ENCODE results near the gene SGPP2.

The SGPP2 gene

DNA sequence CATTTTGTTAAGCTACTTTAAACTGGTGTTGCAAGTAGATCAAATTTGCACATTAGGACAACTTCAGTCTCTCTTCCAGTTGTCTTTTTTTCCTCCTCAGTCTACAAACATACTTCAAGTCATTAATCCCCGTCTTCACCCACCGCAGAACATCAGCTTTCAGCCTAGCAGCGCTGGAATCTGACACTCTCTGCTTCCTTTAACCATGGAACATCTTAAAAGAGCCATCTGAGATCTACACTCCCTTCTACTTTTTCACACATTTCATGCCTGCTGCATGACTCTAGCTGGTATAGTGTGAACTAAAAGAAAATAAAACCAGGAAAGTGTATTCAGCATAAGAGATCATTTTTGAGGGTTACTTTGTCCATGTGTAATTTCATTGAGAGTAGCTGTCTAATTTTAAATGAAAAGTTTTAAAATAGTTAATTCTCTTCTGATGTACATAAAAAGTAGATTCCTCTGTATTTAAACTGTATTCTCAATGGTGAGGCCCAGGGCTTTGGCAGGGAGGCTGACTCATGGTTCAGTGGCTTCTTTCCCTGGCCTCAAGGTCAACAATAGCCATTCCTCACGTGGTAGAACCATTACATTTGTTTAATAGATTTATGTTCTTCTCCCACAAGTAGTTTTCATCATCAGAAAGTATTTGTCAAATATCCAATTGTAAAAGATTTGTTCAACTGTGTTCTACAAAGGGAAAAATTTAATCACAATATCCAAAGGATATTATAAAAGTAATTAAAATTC is 16.5 kb downstream of the SGPP2 start:
- no peaks in the 10 kb centered on the region for H3K9me2 ChIP-seq (replicated peaks; ENCODE audit: control insufficient read depth, low read length)
- H3K36me3 ChIP-seq (ENCODE audit: control insufficient read depth, low read length) = no peaks in the 10 kb centered on the region
- no peaks in the 10 kb centered on the region for H3K27me3 ChIP-seq (ENCODE audit: control insufficient read depth, low read length)
- no peaks in the 10 kb centered on the region for H4K20me1 ChIP-seq (ENCODE audit: control insufficient read depth, insufficient read depth, low read depth, low read length)
- no peaks in the 10 kb centered on the region for H3K4me1 ChIP-seq (ENCODE audit: control insufficient read depth, low read length)
- no peaks in the 10 kb centered on the region for H3K79me2 ChIP-seq (ENCODE audit: control insufficient read depth, low read length)
- no peak overlapping the region for H3K4me2 ChIP-seq (ENCODE audit: low read length)
- no peaks in the 10 kb centered on the region for H3K9me3 ChIP-seq (ENCODE audit: control insufficient read depth, insufficient read depth, low read length)
- TF ChIP-seq, protein P1, sequence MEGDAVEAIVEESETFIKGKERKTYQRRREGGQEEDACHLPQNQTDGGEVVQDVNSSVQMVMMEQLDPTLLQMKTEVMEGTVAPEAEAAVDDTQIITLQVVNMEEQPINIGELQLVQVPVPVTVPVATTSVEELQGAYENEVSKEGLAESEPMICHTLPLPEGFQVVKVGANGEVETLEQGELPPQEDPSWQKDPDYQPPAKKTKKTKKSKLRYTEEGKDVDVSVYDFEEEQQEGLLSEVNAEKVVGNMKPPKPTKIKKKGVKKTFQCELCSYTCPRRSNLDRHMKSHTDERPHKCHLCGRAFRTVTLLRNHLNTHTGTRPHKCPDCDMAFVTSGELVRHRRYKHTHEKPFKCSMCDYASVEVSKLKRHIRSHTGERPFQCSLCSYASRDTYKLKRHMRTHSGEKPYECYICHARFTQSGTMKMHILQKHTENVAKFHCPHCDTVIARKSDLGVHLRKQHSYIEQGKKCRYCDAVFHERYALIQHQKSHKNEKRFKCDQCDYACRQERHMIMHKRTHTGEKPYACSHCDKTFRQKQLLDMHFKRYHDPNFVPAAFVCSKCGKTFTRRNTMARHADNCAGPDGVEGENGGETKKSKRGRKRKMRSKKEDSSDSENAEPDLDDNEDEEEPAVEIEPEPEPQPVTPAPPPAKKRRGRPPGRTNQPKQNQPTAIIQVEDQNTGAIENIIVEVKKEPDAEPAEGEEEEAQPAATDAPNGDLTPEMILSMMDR (IDR thresholded peaks at IDR 0.05; ENCODE audit: low read depth, low read length, poor library complexity, severe bottlenecking) = no peak
- no peak for TF ChIP-seq EZH2phosphoT487 (IDR thresholded peaks at IDR 0.05; ENCODE audit: borderline replicate concordance, low read length)
- H3F3A ChIP-seq (ENCODE audit: control insufficient read depth, insufficient read depth) = no peaks in the 10 kb centered on the region
- H3K27ac ChIP-seq (ENCODE audit: low read depth, low read length) = no peak overlapping the region
- H3K4me3 ChIP-seq (ENCODE audit: low read length) = no peak overlapping the region

DNA sequence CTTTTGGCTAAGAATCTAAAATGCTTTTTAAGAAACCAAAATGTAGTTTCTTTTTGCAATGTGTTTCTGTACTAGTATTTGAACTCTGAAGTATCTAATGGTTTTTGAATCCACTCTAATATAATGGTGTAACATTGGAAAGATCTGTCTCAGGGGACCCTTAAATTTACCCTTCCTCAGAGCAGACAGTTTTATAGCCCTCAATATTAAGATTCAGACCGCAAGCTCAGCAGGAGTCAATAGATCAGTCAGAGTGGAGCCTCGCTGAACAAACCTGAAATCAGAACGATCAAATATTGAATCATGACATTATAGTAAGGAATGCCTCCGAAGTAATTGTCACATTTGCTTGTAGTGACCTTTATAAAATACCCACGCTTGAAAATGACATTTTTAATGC is 18.3 kb downstream of the SGPP2 start:
- Histone ChIP-seq H3K4me3 (ENCODE audit: low read length) (no peak overlapping the region), H3F3A (ENCODE audit: control insufficient read depth, insufficient read depth) (no peaks in the 10 kb centered on the region), H3K9me3 (ENCODE audit: control insufficient read depth, insufficient read depth, low read length) (no peaks in the 10 kb centered on the region), H3K9me2 (replicated peaks; ENCODE audit: control insufficient read depth, low read length) (no peaks in the 10 kb centered on the region), H4K20me1 (ENCODE audit: control insufficient read depth, insufficient read depth, low read depth, low read length) (no peaks in the 10 kb centered on the region), H3K27ac (ENCODE audit: low read depth, low read length) (no peak overlapping the region), H3K4me1 (ENCODE audit: control insufficient read depth, low read length) (no peaks in the 10 kb centered on the region), H3K27me3 (ENCODE audit: control insufficient read depth, low read length) (no peaks in the 10 kb centered on the region), H3K36me3 (ENCODE audit: control insufficient read depth, low read length) (no peaks in the 10 kb centered on the region), H3K79me2 (ENCODE audit: control insufficient read depth, low read length) (no peaks in the 10 kb centered on the region), H3K4me2 (ENCODE audit: low read length) (no peak overlapping the region)
- TF ChIP-seq, protein P1 (IDR thresholded peaks at IDR 0.05; ENCODE audit: low read depth, low read length, poor library complexity, severe bottlenecking) = no peak
- TF ChIP-seq EZH2phosphoT487 (IDR thresholded peaks at IDR 0.05; ENCODE audit: borderline replicate concordance, low read length) = no peak

DNA sequence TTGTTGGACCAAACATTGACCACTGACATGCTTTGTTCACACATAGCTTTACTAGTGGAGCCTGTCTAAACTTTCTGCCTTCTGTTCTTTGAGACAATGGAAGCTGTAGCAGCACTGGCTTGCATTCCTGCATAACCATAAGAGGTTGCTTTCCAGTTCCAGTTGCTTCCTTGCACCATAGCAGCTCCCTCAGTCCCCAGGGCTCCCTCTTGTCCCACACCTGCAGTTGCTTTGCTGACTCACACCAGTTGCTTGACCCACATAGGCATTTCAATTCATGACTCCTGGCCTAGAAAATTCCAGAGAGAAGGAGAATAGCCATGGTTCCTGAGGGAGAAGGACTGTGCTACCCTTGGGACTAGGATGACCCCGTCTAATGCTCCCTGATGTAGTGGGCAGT is 20.9 kb downstream of the SGPP2 start:
- H3F3A ChIP-seq (ENCODE audit: control insufficient read depth, insufficient read depth) = no peaks in the 10 kb centered on the region
- H3K4me2 ChIP-seq (ENCODE audit: low read length) = no peak overlapping the region
- no peaks in the 10 kb centered on the region for H4K20me1 ChIP-seq (ENCODE audit: control insufficient read depth, insufficient read depth, low read depth, low read length)
- H3K27me3 ChIP-seq (ENCODE audit: control insufficient read depth, low read length) = no peaks in the 10 kb centered on the region
- TF ChIP-seq, protein P1 (IDR thresholded peaks at IDR 0.05; ENCODE audit: low read depth, low read length, poor library complexity, severe bottlenecking) = no peak
- no peak for TF ChIP-seq EZH2phosphoT487 (IDR thresholded peaks at IDR 0.05; ENCODE audit: borderline replicate concordance, low read length)
- H3K36me3 ChIP-seq (ENCODE audit: control insufficient read depth, low read length) = no peaks in the 10 kb centered on the region
- H3K4me1 ChIP-seq (ENCODE audit: control insufficient read depth, low read length) = no peaks in the 10 kb centered on the region
- H3K4me3 ChIP-seq (ENCODE audit: low read length) = no peak overlapping the region
- H3K27ac ChIP-seq (ENCODE audit: low read depth, low read length) = no peak overlapping the region
- no peaks in the 10 kb centered on the region for H3K9me2 ChIP-seq (replicated peaks; ENCODE audit: control insufficient read depth, low read length)
- no peaks in the 10 kb centered on the region for H3K79me2 ChIP-seq (ENCODE audit: control insufficient read depth, low read length)
- no peaks in the 10 kb centered on the region for H3K9me3 ChIP-seq (ENCODE audit: control insufficient read depth, insufficient read depth, low read length)

Data from DOHH2 (cell line).